B cell (primary cell): ENCODE results near the gene PLCB3. TPM values are rescaled to one million over a fixed set of nuclear protein-coding genes. Genes with fewer than 3 reads are reported as not detected.
"Not testable (repeated sequence)": the region's sequence is repeated elsewhere in the genome, so short reads cannot be mapped to it uniquely, and the experiment has no call there.

Source experiments
- ATAC-seq: fragments of 200-7000 bp; cut with Tn5 transposase; one replicate; pipeline ENCODE4 v1.10.0; 2021; ENCODE audit warnings: low read depth, mild to moderate bottlenecking, moderate number of reproducible peaks, moderate library complexity
- CTCF ChIA-PET: fragments of 350-600 bp; sonication (Branson Sonifier 250); formaldehyde crosslinking; loops from one replicate; lab custom pipeline; 2021; ENCODE audit warnings: antibody characterized with exemption, inconsistent platforms; lab: Charles Lee
- POLR2A ChIA-PET: fragments of 350-600 bp; sonication (Branson Sonifier 250); formaldehyde crosslinking; loops from one replicate; lab custom pipeline; 2021; ENCODE audit warnings: antibody characterized with exemption; lab: Charles Lee
- DNase-seq: peaks from one replicate; pipeline ENCODE4 v3.0.0; 2013
- H2AFZ ChIP-seq: 2 replicates; pipeline ENCODE4 v1.6.1; 2012; ENCODE audit warnings: mild to moderate bottlenecking, low read depth, low read length; ENCODE audit not compliant: insufficient read depth, poor library complexity, severe bottlenecking
- H3K27ac ChIP-seq, 2 donors: 1 replicate in 1 of 2; 2 replicates in 1 of 2; pipeline ENCODE4 v1.5.1; 2012 to 2013; ENCODE audit warnings: low read length in 2 of 2, mild to moderate bottlenecking in 2 of 2, moderate library complexity in 1 of 2
- H3K27me3 ChIP-seq, 4 experiments: fragments of 200-600 bp in 1 of 4; sonication (generic) in 1 of 4; replicated peaks in 1 of 4; 1 replicate in 2 of 4; 2 replicates in 2 of 4; pipeline versions ENCODE4 v1.6.1 to v1.7.0; 2013 to 2016; ENCODE audit warnings: low read length in 3 of 4, mild to moderate bottlenecking in 2 of 4, mixed read lengths in 1 of 4, moderate library complexity in 1 of 4; ENCODE audit not compliant: insufficient read depth in 4 of 4, control insufficient read depth in 3 of 4; ENCODE audit errors: control extremely low read depth in 1 of 4
- H3K36me3 ChIP-seq, 2 experiments: replicated peaks in 1 of 2; 1 replicate in 1 of 2; 2 replicates in 1 of 2; pipeline versions ENCODE4 v1.6.1 to v1.7.1; 2013; ENCODE audit warnings: low read length in 1 of 2; ENCODE audit not compliant: insufficient read depth in 2 of 2, control insufficient read depth in 1 of 2; ENCODE audit errors: control extremely low read depth in 1 of 2, extremely low read depth in 1 of 2
- H3K4me1 ChIP-seq, 2 donors: fragments of 200-600 bp in 1 of 2; sonication (generic) in 1 of 2; 1 replicate in 1 of 2; 2 replicates in 1 of 2; pipeline versions ENCODE4 v1.5.1 to v1.6.1; 2013 to 2017; ENCODE audit warnings: low read length in 2 of 2; ENCODE audit not compliant: control insufficient read depth in 2 of 2, insufficient read depth in 2 of 2
- H3K4me2 ChIP-seq: replicated peaks from 2 replicates; pipeline ENCODE3; 2012; ENCODE audit warnings: mild to moderate bottlenecking, low read depth, low read length; ENCODE audit not compliant: poor library complexity, severe bottlenecking
- H3K4me3 ChIP-seq, 5 experiments: fragments of 200-600 bp in 1 of 5; sonication (generic) in 1 of 5; 1 replicate in 3 of 5; 2 replicates in 2 of 5; pipeline versions ENCODE4 v1.5.1 to v1.7.0; 2011 to 2016; ENCODE audit warnings: low read length in 4 of 5, mild to moderate bottlenecking in 4 of 5, low read depth in 2 of 5, control low read depth in 1 of 5, moderate library complexity in 1 of 5; ENCODE audit not compliant: insufficient read depth in 1 of 5; ENCODE audit errors: control extremely low read depth in 1 of 5, extremely low read depth in 1 of 5
- H3K79me2 ChIP-seq: fragments of 200-600 bp; sonication (generic); one replicate; pipeline ENCODE4 v1.6.0; 2016; ENCODE audit warnings: low read length; ENCODE audit not compliant: control insufficient read depth, insufficient read depth
- H3K9ac ChIP-seq: fragments of 200-600 bp; sonication (generic); 2 replicates; pipeline ENCODE4 v1.6.1; 2017; ENCODE audit warnings: mild to moderate bottlenecking, low read length, moderate library complexity
- H3K9me3 ChIP-seq, 3 donors: one replicate each; pipeline versions ENCODE4 v1.6.1 to v1.7.1; 2013; ENCODE audit warnings: low read length in 2 of 3; ENCODE audit not compliant: control insufficient read depth in 2 of 3, insufficient read depth in 1 of 3; ENCODE audit errors: control extremely low read depth in 1 of 3
- H4K20me1 ChIP-seq: 2 replicates; pipeline ENCODE4 v1.6.0; 2012; ENCODE audit warnings: mild to moderate bottlenecking, low read length; ENCODE audit not compliant: insufficient read depth, control insufficient read depth, poor library complexity, severe bottlenecking
- H3K27ac Mint-ChIP-seq: one replicate; pipeline ENCODE4 v1.8.0; 2021; ENCODE audit warnings: mixed read lengths
- H3K27me3 Mint-ChIP-seq: one replicate; pipeline ENCODE4 v1.8.0; 2021; ENCODE audit warnings: mixed read lengths
- H3K4me1 Mint-ChIP-seq: one replicate; pipeline ENCODE4 v1.8.0; 2021; ENCODE audit warnings: mixed read lengths
- H3K4me3 Mint-ChIP-seq: one replicate; pipeline ENCODE4 v1.8.0; 2021; ENCODE audit warnings: mixed read lengths
- H3K9me3 Mint-ChIP-seq: one replicate; pipeline ENCODE4 v1.8.0; 2022; ENCODE audit warnings: mixed read lengths; ENCODE audit not compliant: insufficient read depth
- EZH2 ChIP-seq: IDR thresholded peaks from 2 replicates; pipeline ENCODE4 v1.6.1; 2012; ENCODE audit warnings: borderline replicate concordance, low read depth, mild to moderate bottlenecking, moderate library complexity, low read length; ENCODE audit not compliant: insufficient read depth, poor library complexity, severe bottlenecking
- WGBS: methylation state at CpG from one replicate; pipeline ENCODE4 v1.1.5; 2013; ENCODE audit warnings: missing lambda C conversion rate; ENCODE audit not compliant: insufficient coverage; 5-methylcytosine and 5-hydroxymethylcytosine counted together
- intact Hi-C: fragments of 100-400 bp; cut with micrococcal nuclease; formaldehyde crosslinking; loops from one replicate; pipeline ENCODE4 v1.10.0; 2022
- polyA plus RNA-seq: library from polyadenylated mRNA; depleted of rRNA; stranded (reverse); fragments of >200 nt; gene quantifications from 2 replicates; pipeline ENCODE4 v1.2.3, GENCODE V29; 2012
- total RNA-seq, 2 donors: library from RNA; stranded (reverse); fragments of 120-200 nt in 1 of 2; gene quantifications; 1 replicate in 1 of 2; 2 replicates in 1 of 2; pipeline versions ENCODE4 v1.2.3 to v1.2.4, GENCODE V29; 2013 to 2022
- TF ChIP-seq, protein P1 (sequence below): fragments of 200-600 bp; IDR thresholded peaks from one replicate; pipeline ENCODE4 v1.8.0; 2022; ENCODE audit warnings: antibody characterized with exemption, mild to moderate bottlenecking

The PLCB3 gene
- total and polyA plus RNA-seq, 2 donors (not counting 1 experiment from before 2014, with no cell fraction given), result 3.0 to 8.1 TPM

- H3K4me3 Mint-ChIP-seq, result peak overlapping the region; percentile 98
- intact Hi-C loops, result loop anchor here (10.0 kb wide), 1 partner anchor 473 kb away; the partner anchor contains the start of gene MARK2
- POLR2A ChIA-PET, result interaction anchor here (0.7 kb wide), 2 partner anchors 30 to 69 kb away, joined by 3 read pairs; no protein-coding TSS in a partner anchor
- CTCF ChIA-PET, result interaction anchor here (0.8 kb wide), 1 partner anchor 35 kb away, joined by 3 read pairs; no protein-coding TSS in a partner anchor
- H3K4me1 Mint-ChIP-seq, result peaks cover 19% of the 10 kb centered on the region
- H3K4me3 ChIP-seq, H3K9ac ChIP-seq, H3K36me3 ChIP-seq, H2AFZ ChIP-seq, ATAC-seq, H3K27me3 ChIP-seq, H3K9me3 Mint-ChIP-seq, H3K9me3 ChIP-seq, DNase-seq, H3K4me2 ChIP-seq, H3K27me3 Mint-ChIP-seq: not testable (repeated sequence)
- Histone ChIP-seq H3K27ac (peak overlapping the region in 1 of 2 donors; percentile 6), H4K20me1 (peaks cover 30% of the 10 kb centered on the region), H3K79me2 (peaks cover 49% of the 10 kb centered on the region), H3K4me1 (peaks cover 11 to 26% of the 10 kb centered on the region in 2 donors)
- peak overlapping the region; percentile 28 for H3K27ac Mint-ChIP-seq
- 93% methylated on average over 5 of the region's 5 CpGs for WGBS
Observed at GRCh38 chr11:64307795-64308194, 56.5 kb downstream of the PLCB3 start.

DNA sequence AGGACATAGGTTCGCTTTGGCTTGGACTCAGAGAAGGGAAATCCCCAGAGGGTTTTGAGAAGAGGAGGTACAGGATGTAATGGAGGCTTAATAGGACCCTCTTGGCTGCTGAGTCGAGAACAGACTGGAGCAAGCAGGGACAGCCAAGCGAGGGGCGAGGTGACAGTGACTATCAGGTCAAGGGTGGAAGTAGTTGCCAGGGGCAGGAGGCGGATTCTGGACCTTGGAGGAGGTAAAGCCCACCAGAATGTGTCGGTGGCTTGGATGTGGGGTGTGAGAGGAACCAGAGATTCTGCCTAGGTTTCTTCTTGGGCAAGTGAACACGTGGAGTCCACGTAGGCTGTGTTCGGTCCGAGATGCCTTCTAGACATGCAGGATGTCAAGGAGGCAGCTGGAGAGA lies 61.6 kb downstream of the PLCB3 start:
- Histone ChIP-seq H3K4me1 (peaks cover 0 to 13% of the 10 kb centered on the region in 2 donors), H4K20me1 (peaks cover 21% of the 10 kb centered on the region), H3K9ac (no peak overlapping the region), H3K36me3 (peaks cover 0 to 32% of the 10 kb centered on the region in 2 experiments), H3K79me2 (peaks cover 38% of the 10 kb centered on the region), H3K4me3 (no peak overlapping the region), H3K4me2 (no peak overlapping the region), H3K9me3 (no peaks in the 10 kb centered on the region), H3K27me3 (no peaks in the 10 kb centered on the region), H3K27ac (peak overlapping the region in 1 of 2 donors; percentile 6), H2AFZ (no peak overlapping the region)
- DNase-seq (no peak), ATAC-seq (no peak)
- Mint-ChIP-seq H3K9me3 (no peaks in the 10 kb centered on the region), H3K4me3 (no peak overlapping the region), H3K27me3 (no peaks in the 10 kb centered on the region), H3K4me1 (peaks cover 18% of the 10 kb centered on the region), H3K27ac (no peak overlapping the region)
- TF ChIP-seq EZH2, result no peak
- TF ChIP-seq, protein P1, sequence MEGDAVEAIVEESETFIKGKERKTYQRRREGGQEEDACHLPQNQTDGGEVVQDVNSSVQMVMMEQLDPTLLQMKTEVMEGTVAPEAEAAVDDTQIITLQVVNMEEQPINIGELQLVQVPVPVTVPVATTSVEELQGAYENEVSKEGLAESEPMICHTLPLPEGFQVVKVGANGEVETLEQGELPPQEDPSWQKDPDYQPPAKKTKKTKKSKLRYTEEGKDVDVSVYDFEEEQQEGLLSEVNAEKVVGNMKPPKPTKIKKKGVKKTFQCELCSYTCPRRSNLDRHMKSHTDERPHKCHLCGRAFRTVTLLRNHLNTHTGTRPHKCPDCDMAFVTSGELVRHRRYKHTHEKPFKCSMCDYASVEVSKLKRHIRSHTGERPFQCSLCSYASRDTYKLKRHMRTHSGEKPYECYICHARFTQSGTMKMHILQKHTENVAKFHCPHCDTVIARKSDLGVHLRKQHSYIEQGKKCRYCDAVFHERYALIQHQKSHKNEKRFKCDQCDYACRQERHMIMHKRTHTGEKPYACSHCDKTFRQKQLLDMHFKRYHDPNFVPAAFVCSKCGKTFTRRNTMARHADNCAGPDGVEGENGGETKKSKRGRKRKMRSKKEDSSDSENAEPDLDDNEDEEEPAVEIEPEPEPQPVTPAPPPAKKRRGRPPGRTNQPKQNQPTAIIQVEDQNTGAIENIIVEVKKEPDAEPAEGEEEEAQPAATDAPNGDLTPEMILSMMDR, result no peak
- ChIA-PET CTCF (no interaction called here), POLR2A (interaction anchor here (0.5 kb wide), 1 partner anchor 17 kb away, joined by 3 read pairs; no protein-coding TSS in a partner anchor)
- intact Hi-C loops, result no loop called here
- 99% methylated on average over 10 of the region's 10 CpGs for whole genome bisulfite sequencing
